GM12878 (cell line): Measurements from ENCODE around the gene ADAM15. TPM values are rescaled to one million over a fixed set of nuclear protein-coding genes. Genes with fewer than 3 reads are reported as not detected.

Source experiments
- ATAC-seq: fragments of 200-7000 bp; cut with Tn5 transposase; 3 replicates; pipeline ENCODE4 v1.9.1; 2020; ENCODE audit warnings: mild to moderate bottlenecking, moderate library complexity
- BruUV-seq: library from RNA; stranded (reverse); fragments of 400-500 nt; replicated peaks from 2 replicates; lab custom pipeline; 2021; lab: Mats Ljungman, UMichigan
- CTCF ChIA-PET: fragments of 300-600 bp; sonication (Branson Sonifier 250); formaldehyde crosslinking; extraction: SDS; loops from one replicate; lab custom pipeline; 2021; ENCODE audit warnings: inconsistent platforms; lab: Yijun Ruan, JAX
- POLR2A ChIA-PET: fragments of 350-600 bp; formaldehyde crosslinking; extraction: SDS; loops from one replicate; lab custom pipeline; 2021; ENCODE audit warnings: inconsistent platforms; lab: Charles Lee
- RAD21 ChIA-PET: fragments of 300-600 bp; sonication (Branson Sonifier 250); formaldehyde crosslinking; loops from one replicate; lab custom pipeline; 2023; ENCODE audit warnings: antibody characterized with exemption; ENCODE audit not compliant: unreplicated experiment; lab: Charles Lee
- SMC1A ChIA-PET: fragments of 300-600 bp; sonication (Branson Sonifier 250); formaldehyde crosslinking; loops from one replicate; lab custom pipeline; 2023; ENCODE audit not compliant: unreplicated experiment, uncharacterized antibody; lab: Charles Lee
- DNase-seq: peaks from one replicate; pipeline ENCODE4 v3.0.0-alpha.2; 2011; ENCODE audit warnings: low read depth, low spot score
- FAIRE-seq: peaks from 3 replicates; lab custom pipeline; 2011; peaks lifted over from hg19 to GRCh38; lab: Jason Lieb, UNC
- H2AFZ ChIP-seq: 2 replicates; pipeline ENCODE4 v1.6.0; 2011; ENCODE audit warnings: low read depth, low read length, control low read depth; ENCODE audit not compliant: control insufficient read depth
- H3K27ac ChIP-seq: 2 replicates; pipeline ENCODE4 v1.5.1; 2011; ENCODE audit warnings: control low read depth; ENCODE audit not compliant: control insufficient read depth, insufficient read depth
- H3K27me3 ChIP-seq, 2 experiments: replicated peaks in 1 of 2; 2 replicates each; pipeline versions ENCODE4 v1.6.0 to v1.6.1; 2011; ENCODE audit warnings: low read length in 1 of 2; ENCODE audit not compliant: control insufficient read depth in 2 of 2, insufficient read depth in 2 of 2
- H3K36me3 ChIP-seq, 2 experiments: 2 replicates each; pipeline ENCODE4 v1.5.1; 2011; ENCODE audit warnings: low read length in 1 of 2; ENCODE audit not compliant: control insufficient read depth in 2 of 2, insufficient read depth in 2 of 2
- H3K4me1 ChIP-seq: 2 replicates; pipeline ENCODE4 v1.6.1; 2011; ENCODE audit warnings: mild to moderate bottlenecking, low read length, moderate library complexity, mixed read lengths; ENCODE audit not compliant: control insufficient read depth, insufficient read depth
- H3K4me2 ChIP-seq: 2 replicates; pipeline ENCODE4 v1.6.0; 2011; ENCODE audit warnings: control low read depth; ENCODE audit not compliant: control insufficient read depth, insufficient read depth
- H3K4me3 ChIP-seq: fragments of 200-600 bp; sonication (generic); 2 replicates; pipeline ENCODE4 v1.5.1; 2016
- H3K79me2 ChIP-seq: 2 replicates; pipeline ENCODE4 v1.6.0; 2011; ENCODE audit warnings: low read length; ENCODE audit not compliant: control insufficient read depth, insufficient read depth
- H3K9ac ChIP-seq: 2 replicates; pipeline ENCODE4 v1.8.0; 2011; ENCODE audit warnings: low read length, control low read depth, mixed read lengths; ENCODE audit not compliant: control insufficient read depth, insufficient read depth
- H3K9me3 ChIP-seq: replicated peaks from 3 replicates; pipeline ENCODE4 v1.5.1; 2011; ENCODE audit warnings: mild to moderate bottlenecking, low read length; ENCODE audit not compliant: control insufficient read depth, insufficient read depth
- H4K20me1 ChIP-seq: 2 replicates; pipeline ENCODE4 v1.6.0; 2011; ENCODE audit not compliant: control insufficient read depth, insufficient read depth
- ASH2L ChIP-seq: fragments of 300-600, 200-600 bp; sonication (generic); IDR thresholded peaks from 2 replicates; pipeline ENCODE4 v1.6.1; 2017; ENCODE audit warnings: low read depth, mild to moderate bottlenecking, borderline replicate concordance
- FOXK2 ChIP-seq: fragments of 450-650 bp; IDR thresholded peaks from 2 replicates; pipeline ENCODE4 v1.6.1; 2017; ENCODE audit warnings: mild to moderate bottlenecking, moderate library complexity
- JUND ChIP-seq: IDR thresholded peaks from 2 replicates; pipeline ENCODE4 v1.6.1; 2012; ENCODE audit warnings: low read depth, mild to moderate bottlenecking, low read length, improper control_type of control experiment, moderate library complexity
- RAD21 ChIP-seq: IDR thresholded peaks from 2 replicates; pipeline ENCODE4 v1.6.1; 2011; ENCODE audit warnings: mild to moderate bottlenecking, low read depth, low read length, moderate library complexity; ENCODE audit not compliant: insufficient read depth
- ZNF274 ChIP-seq: IDR thresholded peaks from one replicate; pipeline ENCODE4 v1.8.0; 2011; ENCODE audit not compliant: insufficient read length, insufficient read depth
- WGBS: methylation state at CpG from one replicate; pipeline ENCODE4 v1.1.6; 2016; ENCODE audit warnings: low lambda C conversion rate; ENCODE audit not compliant: insufficient replicate concordance, insufficient coverage; ENCODE audit errors: missing lambda C conversion rate; 5-methylcytosine and 5-hydroxymethylcytosine counted together
- in situ Hi-C: fragments of 300-500 bp; cut with MboI; formaldehyde crosslinking; loops from 9 replicates; pipeline ENCODE4 v1.14.3; 2018; ENCODE audit warnings: mixed read lengths
- intact Hi-C: fragments of 100-400 bp; cut with micrococcal nuclease; formaldehyde crosslinking; loops from one replicate; pipeline ENCODE4 v1.14.2; 2022; ENCODE audit not compliant: unreplicated experiment
- polyA plus RNA-seq, 11 experiments: library from polyadenylated mRNA; depleted of rRNA in 4 of 11; unstranded in 6 of 11; stranded (reverse) in 5 of 11; fragments of >200 nt; fragmentation: Nextera tagmentation in 4 of 11; fragmentation: Illumina TruSeq in 1 of 11; extraction: Ambion mirVana in 4 of 11; extraction: Trizol in 1 of 11; gene quantifications; 1 replicate in 1 of 11; 2 replicates in 10 of 11; pipeline versions ENCODE4 v1.2.1 to v1.2.3, GENCODE V29; 2011 to 2016; ENCODE audit warnings: inconsistent platforms in 2 of 11, missing spikeins in 2 of 11, low read depth in 1 of 11
- total RNA-seq, 4 experiments: library from RNA; depleted of rRNA in 3 of 4; stranded (reverse); fragments of >200 nt in 3 of 4; fragmentation: Illumina TruSeq in 1 of 4; extraction: Trizol in 1 of 4; gene quantifications; 2 replicates each; pipeline versions ENCODE4 v1.2.1 to v1.2.3, GENCODE V29; 2013 to 2021
- TF ChIP-seq, protein P1 (sequence below): IDR thresholded peaks from 2 replicates; pipeline ENCODE4 v1.6.1; 2012; ENCODE audit warnings: mild to moderate bottlenecking, low read depth, low read length

ADAM15 gene
- total and polyA plus RNA-seq, 10 of the 15 experiments (the other 5 are each of a cell fraction or from before 2014, with no cell fraction given) = 0.29 to 38.8 (median 14.7) TPM

DNA sequence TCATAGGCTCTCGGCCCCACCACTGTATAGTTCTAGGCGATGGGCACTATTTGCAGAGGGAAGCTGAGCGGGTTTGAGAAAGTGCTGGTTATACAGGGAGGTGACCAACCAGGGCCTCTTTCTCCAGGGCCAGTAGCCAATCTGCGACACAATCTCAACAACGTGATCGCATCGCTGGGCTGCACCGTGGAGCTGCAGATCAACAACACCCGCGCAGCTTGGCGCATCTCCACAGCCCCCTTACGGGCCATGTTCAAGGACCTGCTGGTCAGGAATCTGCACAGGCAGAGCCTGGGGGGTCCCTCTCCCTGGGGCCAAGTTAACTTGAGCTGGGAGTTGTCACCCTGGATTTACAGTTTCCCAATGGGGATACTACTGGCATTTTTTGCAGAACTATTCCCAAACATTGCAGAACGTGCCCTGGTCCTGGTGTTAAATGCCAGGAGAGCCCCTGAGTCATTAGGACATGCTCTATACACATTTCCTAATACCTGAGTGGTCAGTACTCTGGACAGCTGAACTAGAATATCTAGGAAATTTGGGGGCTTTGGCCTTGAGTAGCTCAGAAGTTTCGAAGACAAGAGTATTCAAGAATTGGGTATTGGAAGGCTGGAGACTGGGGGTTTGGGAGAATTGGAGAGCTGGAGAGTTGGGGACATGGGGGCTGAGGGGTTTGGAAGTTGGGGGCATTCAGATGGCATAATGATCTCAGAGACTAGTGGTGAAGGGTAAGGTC is 10.6 kb upstream of the ADAM15 start:
- in situ Hi-C loops = no loop called here
- WGBS = 74% methylated on average over 14 of the region's 14 CpGs
- H2AFZ ChIP-seq = no peak overlapping the region
- no peaks in the 10 kb centered on the region for H3K36me3 ChIP-seq
- no peak overlapping the region for H3K9ac ChIP-seq
- H3K27me3 ChIP-seq = peaks cover 5 to 8% of the 10 kb centered on the region in 2 experiments; a peak in 3 of 4 replicates
- intact Hi-C loops = no loop called here
- H3K79me2 ChIP-seq = no peaks in the 10 kb centered on the region
- H3K4me3 ChIP-seq = no peak overlapping the region
- ATAC-seq = no peak
- H3K27ac ChIP-seq = no peak overlapping the region
- H3K4me1 ChIP-seq = no peaks in the 10 kb centered on the region
- no peaks in the 10 kb centered on the region for H4K20me1 ChIP-seq
- no peak overlapping the region for H3K4me2 ChIP-seq
- ChIA-PET SMC1A (interaction anchor here (0.6 to 1.5 kb wide), 2 partner anchors 21 to 56 kb away, joined by 3 to 4 read pairs; no protein-coding TSS in a partner anchor), CTCF (interaction anchor here (0.7 to 3.1 kb wide), 6 partner anchors 11 to 573 kb away, joined by 3 to 13 read pairs (median 5); partner anchors contain the start of gene ADAM15), RAD21 (no interaction called here), POLR2A (interaction anchor here (0.5 kb wide), 1 partner anchor 551 kb away, joined by 3 read pairs; no protein-coding TSS in a partner anchor)
- TF ChIP-seq FOXK2 (no peak), ASH2L (no peak), JUND (no peak), RAD21 (no peak), ZNF274 (no peak)
- TF ChIP-seq, protein P1, sequence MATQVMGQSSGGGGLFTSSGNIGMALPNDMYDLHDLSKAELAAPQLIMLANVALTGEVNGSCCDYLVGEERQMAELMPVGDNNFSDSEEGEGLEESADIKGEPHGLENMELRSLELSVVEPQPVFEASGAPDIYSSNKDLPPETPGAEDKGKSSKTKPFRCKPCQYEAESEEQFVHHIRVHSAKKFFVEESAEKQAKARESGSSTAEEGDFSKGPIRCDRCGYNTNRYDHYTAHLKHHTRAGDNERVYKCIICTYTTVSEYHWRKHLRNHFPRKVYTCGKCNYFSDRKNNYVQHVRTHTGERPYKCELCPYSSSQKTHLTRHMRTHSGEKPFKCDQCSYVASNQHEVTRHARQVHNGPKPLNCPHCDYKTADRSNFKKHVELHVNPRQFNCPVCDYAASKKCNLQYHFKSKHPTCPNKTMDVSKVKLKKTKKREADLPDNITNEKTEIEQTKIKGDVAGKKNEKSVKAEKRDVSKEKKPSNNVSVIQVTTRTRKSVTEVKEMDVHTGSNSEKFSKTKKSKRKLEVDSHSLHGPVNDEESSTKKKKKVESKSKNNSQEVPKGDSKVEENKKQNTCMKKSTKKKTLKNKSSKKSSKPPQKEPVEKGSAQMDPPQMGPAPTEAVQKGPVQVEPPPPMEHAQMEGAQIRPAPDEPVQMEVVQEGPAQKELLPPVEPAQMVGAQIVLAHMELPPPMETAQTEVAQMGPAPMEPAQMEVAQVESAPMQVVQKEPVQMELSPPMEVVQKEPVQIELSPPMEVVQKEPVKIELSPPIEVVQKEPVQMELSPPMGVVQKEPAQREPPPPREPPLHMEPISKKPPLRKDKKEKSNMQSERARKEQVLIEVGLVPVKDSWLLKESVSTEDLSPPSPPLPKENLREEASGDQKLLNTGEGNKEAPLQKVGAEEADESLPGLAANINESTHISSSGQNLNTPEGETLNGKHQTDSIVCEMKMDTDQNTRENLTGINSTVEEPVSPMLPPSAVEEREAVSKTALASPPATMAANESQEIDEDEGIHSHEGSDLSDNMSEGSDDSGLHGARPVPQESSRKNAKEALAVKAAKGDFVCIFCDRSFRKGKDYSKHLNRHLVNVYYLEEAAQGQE = no peak
- no peak for DNase-seq
- BruUV-seq = no TSS peak
- no peak for FAIRE-seq
- no peaks in the 10 kb centered on the region for H3K9me3 ChIP-seq
